ENCODE results near the gene CFAP90. TPM values are rescaled to one million over a fixed set of nuclear protein-coding genes. Genes with fewer than 3 reads are reported as not detected.

The CFAP90 gene
- total RNA-seq, 1 experiment from 2014 or later: 0.29 TPM

GRCh38 chr5:7846327-7846726 lies 4.6 kb downstream of the CFAP90 start:
- POLR2A ChIA-PET: no interaction called here
- CTCF ChIA-PET: no interaction called here
- DNase-seq: no peak
- BruUV-seq (replicated peaks): no TSS peak
- no peak for TF ChIP-seq CTCF (IDR thresholded peaks at IDR 0.05; ENCODE audit: insufficient read depth in 1 of 2, low read depth in 1 of 2, low read length in 1 of 2, severe bottlenecking in 1 of 2, unreplicated experiment in 1 of 2)
- Histone ChIP-seq H3K9me3 (peaks cover 3% of the 10 kb centered on the region; the same call in 1 of the 2 replicates), H3K27me3 (replicated peaks; ENCODE audit: control insufficient read depth, insufficient read depth, low read length) (peaks cover 1% of the 10 kb centered on the region; the same call in 1 of the 2 replicates), H3K4me3 (ENCODE audit: low read depth, low read length) (no peak overlapping the region), H3K4me1 (no peaks in the 10 kb centered on the region; the same call in 1 of the 2 replicates), H3K36me3 (ENCODE audit: control insufficient read depth, insufficient read depth, low read length) (no peaks in the 10 kb centered on the region)
- intact Hi-C loops (cut with micrococcal nuclease; ENCODE audit: unreplicated experiment): no loop called here
- H3K4me1 Mint-ChIP-seq (ENCODE audit: low read depth, unreplicated experiment): no peaks in the 10 kb centered on the region
- no peak overlapping the region for H3K27ac Mint-ChIP-seq (ENCODE audit: unreplicated experiment)
- H3K9me3 Mint-ChIP-seq (ENCODE audit: unreplicated experiment): no peaks in the 10 kb centered on the region
- peaks cover 5% of the 10 kb centered on the region for H3K36me3 Mint-ChIP-seq (ENCODE audit: insufficient read depth, unreplicated experiment)
- H3K27me3 Mint-ChIP-seq (ENCODE audit: insufficient read depth, unreplicated experiment): peaks cover 29% of the 10 kb centered on the region
- no peak overlapping the region for H3K4me3 Mint-ChIP-seq (ENCODE audit: unreplicated experiment)

GRCh38 chr5:7845557-7845956 lies 5.4 kb downstream of the CFAP90 start:
- Mint-ChIP-seq H3K36me3 (ENCODE audit: insufficient read depth, unreplicated experiment) (no peaks in the 10 kb centered on the region), H3K27ac (ENCODE audit: unreplicated experiment) (no peak overlapping the region), H3K27me3 (ENCODE audit: insufficient read depth, unreplicated experiment) (peaks cover 31% of the 10 kb centered on the region), H3K4me3 (ENCODE audit: unreplicated experiment) (no peak overlapping the region), H3K9me3 (ENCODE audit: unreplicated experiment) (no peaks in the 10 kb centered on the region), H3K4me1 (ENCODE audit: low read depth, unreplicated experiment) (no peaks in the 10 kb centered on the region)
- TF ChIP-seq CTCF (IDR thresholded peaks at IDR 0.05; ENCODE audit: insufficient read depth in 1 of 2, low read depth in 1 of 2, low read length in 1 of 2, severe bottlenecking in 1 of 2, unreplicated experiment in 1 of 2): no peak
- H3K4me1 ChIP-seq: no peaks in the 10 kb centered on the region; the same call in 1 of the 2 replicates
- no peaks in the 10 kb centered on the region for H3K9me3 ChIP-seq
- intact Hi-C loops (cut with micrococcal nuclease; ENCODE audit: unreplicated experiment): no loop called here
- no peak for DNase-seq
- BruUV-seq (replicated peaks): no TSS peak
- H3K4me3 ChIP-seq (ENCODE audit: low read depth, low read length): no peak overlapping the region
- H3K36me3 ChIP-seq (ENCODE audit: control insufficient read depth, insufficient read depth, low read length): no peaks in the 10 kb centered on the region
- peaks cover 1% of the 10 kb centered on the region; the same call in 1 of the 2 replicates for H3K27me3 ChIP-seq (replicated peaks; ENCODE audit: control insufficient read depth, insufficient read depth, low read length)
- ChIA-PET CTCF (no interaction called here), POLR2A (no interaction called here)

GRCh38 chr5:7844901-7845300 lies 6.0 kb downstream of the CFAP90 start:
- POLR2A ChIA-PET: no interaction called here
- no peaks in the 10 kb centered on the region for H3K36me3 ChIP-seq (ENCODE audit: control insufficient read depth, insufficient read depth, low read length)
- peaks cover 36% of the 10 kb centered on the region for H3K27me3 Mint-ChIP-seq (ENCODE audit: insufficient read depth, unreplicated experiment)
- intact Hi-C loops (cut with micrococcal nuclease; ENCODE audit: unreplicated experiment): no loop called here
- H3K9me3 ChIP-seq: no peaks in the 10 kb centered on the region
- no peaks in the 10 kb centered on the region for H3K36me3 Mint-ChIP-seq (ENCODE audit: insufficient read depth, unreplicated experiment)
- H3K4me1 ChIP-seq: no peaks in the 10 kb centered on the region; the same call in 1 of the 2 replicates
- H3K4me3 ChIP-seq (ENCODE audit: low read depth, low read length): no peak overlapping the region
- H3K9me3 Mint-ChIP-seq (ENCODE audit: unreplicated experiment): no peaks in the 10 kb centered on the region
- CTCF ChIA-PET: no interaction called here
- no TSS peak for BruUV-seq (replicated peaks)
- no peak for DNase-seq
- H3K4me1 Mint-ChIP-seq (ENCODE audit: low read depth, unreplicated experiment): no peaks in the 10 kb centered on the region
- no peak for TF ChIP-seq CTCF (IDR thresholded peaks at IDR 0.05; ENCODE audit: insufficient read depth in 1 of 2, low read depth in 1 of 2, low read length in 1 of 2, severe bottlenecking in 1 of 2, unreplicated experiment in 1 of 2)
- H3K27me3 ChIP-seq (replicated peaks; ENCODE audit: control insufficient read depth, insufficient read depth, low read length): peaks cover 3% of the 10 kb centered on the region
- H3K4me3 Mint-ChIP-seq (ENCODE audit: unreplicated experiment): no peak overlapping the region
- H3K27ac Mint-ChIP-seq (ENCODE audit: unreplicated experiment): no peak overlapping the region

Measured in Caco-2 (cell line).